BE2C (cell line): ENCODE measurements around the gene ADGRD1.

ENCODE experiments used
- DNase-seq: peaks from one replicate; pipeline ENCODE4 v3.0.0-alpha.2; 2020
- H3K27me3 ChIP-seq: fragments of 250-450 bp; sonication (Bioruptor Pico); 2 replicates; pipeline ENCODE4 v1.5.1; 2020; ENCODE audit warnings: mild to moderate bottlenecking
- H3K36me3 ChIP-seq: fragments of 250-450 bp; sonication (Bioruptor Pico); 2 replicates; pipeline ENCODE4 v1.5.1; 2020; ENCODE audit warnings: mild to moderate bottlenecking
- H3K4me1 ChIP-seq: fragments of 250-450 bp; sonication (Bioruptor Pico); 2 replicates; pipeline ENCODE4 v1.5.1; 2020
- H3K4me3 ChIP-seq: 2 replicates; pipeline ENCODE4 v1.5.1; 2011; ENCODE audit warnings: low read depth, low read length
- H3K9me3 ChIP-seq: fragments of 250-450 bp; sonication (Bioruptor Pico); 2 replicates; pipeline ENCODE4 v1.5.1; 2020
- CTCF ChIP-seq: IDR thresholded peaks from 2 replicates; pipeline ENCODE4 v1.5.1; 2012; ENCODE audit warnings: mild to moderate bottlenecking, low read depth, low read length

The ADGRD1 gene

GRCh38 chr12:130916241-130916911 is 37.3 kb upstream of the ADGRD1 start:
- peak overlapping the region; percentile 22 for H3K4me3 ChIP-seq
- peak; percentile 72 for DNase-seq
- H3K9me3 ChIP-seq, result no peaks in the 10 kb centered on the region
- H3K27me3 ChIP-seq, result peaks cover 34% of the 10 kb centered on the region
- TF ChIP-seq CTCF, result peak; percentile 99
- no peaks in the 10 kb centered on the region for H3K36me3 ChIP-seq
- no peaks in the 10 kb centered on the region for H3K4me1 ChIP-seq

GRCh38 chr12:130917607-130918006 is 36.1 kb upstream of the ADGRD1 start:
- no peak for DNase-seq
- Histone ChIP-seq H3K4me1 (no peaks in the 10 kb centered on the region), H3K36me3 (no peaks in the 10 kb centered on the region), H3K4me3 (no peak overlapping the region), H3K9me3 (no peaks in the 10 kb centered on the region), H3K27me3 (peaks cover 40% of the 10 kb centered on the region)
- no peak for TF ChIP-seq CTCF

GRCh38 chr12:130919086-130919485 is 34.6 kb upstream of the ADGRD1 start:
- TF ChIP-seq CTCF, result no peak
- Histone ChIP-seq H3K27me3 (peaks cover 51% of the 10 kb centered on the region), H3K4me1 (no peaks in the 10 kb centered on the region)

GRCh38 chr12:130920119-130920703 is 33.5 kb upstream of the ADGRD1 start:
- TF ChIP-seq CTCF, result no peak
- no peak overlapping the region for H3K4me3 ChIP-seq
- peaks cover 45% of the 10 kb centered on the region for H3K27me3 ChIP-seq
- H3K4me1 ChIP-seq, result no peaks in the 10 kb centered on the region
- DNase-seq, result no peak
- H3K9me3 ChIP-seq, result no peaks in the 10 kb centered on the region
- no peaks in the 10 kb centered on the region for H3K36me3 ChIP-seq

More at GRCh38 chr12:130919086-130919485, 34.6 kb upstream of the ADGRD1 start:
- H3K4me3 ChIP-seq, result no peak overlapping the region
- no peak for DNase-seq
- H3K36me3 ChIP-seq, result no peaks in the 10 kb centered on the region
- no peaks in the 10 kb centered on the region for H3K9me3 ChIP-seq

- no peak overlapping the region for H3K4me3 ChIP-seq
- H3K9me3 ChIP-seq, result no peaks in the 10 kb centered on the region
- no peak for DNase-seq
- H3K4me1 ChIP-seq, result no peaks in the 10 kb centered on the region
- H3K27me3 ChIP-seq, result peaks cover 41% of the 10 kb centered on the region
- H3K36me3 ChIP-seq, result no peaks in the 10 kb centered on the region
- no peak for TF ChIP-seq CTCF
These were observed 32.9 kb upstream of the ADGRD1 start for GRCh38 chr12:130920723-130921381.

GRCh38 chr12:130922511-130922953 is 31.2 kb upstream of the ADGRD1 start:
- Histone ChIP-seq H3K36me3 (no peaks in the 10 kb centered on the region), H3K9me3 (no peaks in the 10 kb centered on the region), H3K4me1 (no peaks in the 10 kb centered on the region), H3K4me3 (no peak overlapping the region), H3K27me3 (peaks cover 33% of the 10 kb centered on the region)
- DNase-seq, result no peak
- TF ChIP-seq CTCF, result no peak
